GM21447 (cell line): ENCODE measurements around the gene ID2.

Source experiments
- ATAC-seq: cut with Tn5 transposase; IDR thresholded peaks from one replicate; pipeline ENCODE4 v1.9.1; 2021; ENCODE audit not compliant: unreplicated experiment

The ID2 gene

GRCh38 chr2:8647462-8647857, 34.4 kb upstream of the ID2 start:
- ATAC-seq: no peak

GRCh38 chr2:8648441-8649213, 33.2 kb upstream of the ID2 start:
- ATAC-seq: no peak

GRCh38 chr2:8649718-8650117, 32.1 kb upstream of the ID2 start:
- ATAC-seq: no peak

- ATAC-seq: no peak
Observed at GRCh38 chr2:8650256-8650655, 31.6 kb upstream of the ID2 start.

- no peak for ATAC-seq
Observed at GRCh38 chr2:8652774-8653426, 29.0 kb upstream of the ID2 start.

- ATAC-seq: no peak
Observed at GRCh38 chr2:8653485-8653884, 28.4 kb upstream of the ID2 start.

GRCh38 chr2:8654041-8654440, 27.8 kb upstream of the ID2 start:
- ATAC-seq: no peak

- no peak for ATAC-seq
Observed at GRCh38 chr2:8654483-8654882, 27.4 kb upstream of the ID2 start.

- no peak for ATAC-seq
Observed at GRCh38 chr2:8656160-8656641, 25.7 kb upstream of the ID2 start.

- ATAC-seq: no peak
Observed at GRCh38 chr2:8656811-8657210, 25.0 kb upstream of the ID2 start.

GRCh38 chr2:8657423-8658062, 24.3 kb upstream of the ID2 start:
- no peak for ATAC-seq

GRCh38 chr2:8658064-8658862, 23.6 kb upstream of the ID2 start:
- ATAC-seq: no peak

- ATAC-seq: no peak
Observed at GRCh38 chr2:8659092-8659734, 22.6 kb upstream of the ID2 start.

- no peak for ATAC-seq
Observed at GRCh38 chr2:8659735-8660492, 21.9 kb upstream of the ID2 start.

- ATAC-seq: no peak
Observed at GRCh38 chr2:8661235-8661634, 20.6 kb upstream of the ID2 start.

- no peak for ATAC-seq
Observed at GRCh38 chr2:8661736-8662135, 20.1 kb upstream of the ID2 start.

GRCh38 chr2:8662239-8662879, 19.5 kb upstream of the ID2 start:
- ATAC-seq: no peak

- no peak for ATAC-seq
Observed at GRCh38 chr2:8663997-8664396, 17.9 kb upstream of the ID2 start.

- no peak for ATAC-seq
Observed at GRCh38 chr2:8666581-8666980, 15.3 kb upstream of the ID2 start.
